ENCODE measurements around the gene ARHGAP24.
"Not testable (repeated sequence)": the region's sequence is repeated elsewhere in the genome, so short reads cannot be mapped to it uniquely, and the experiment has no call there.

- not testable (repeated sequence) for TF ChIP-seq EP300 (IDR thresholded peaks at IDR 0.05; ENCODE audit: borderline replicate concordance); TEAD4 (IDR thresholded peaks at IDR 0.05); YY1 (IDR thresholded peaks at IDR 0.05; ENCODE audit: low read depth); MAX (IDR thresholded peaks at IDR 0.05)
Measured at GRCh38 chr4:85853740-85854139, 378.8 kb downstream of the ARHGAP24 start.
